Transverse colon (tissue), 4 donors: ENCODE results near the gene CCDC186. TPM values are rescaled to one million over a fixed set of nuclear protein-coding genes. Genes with fewer than 3 reads are reported as not detected.

ENCODE experiments used
- DNase-seq: peaks from one replicate; pipeline ENCODE4 v3.0.0-alpha.2; 2019
- H3K27ac ChIP-seq, 4 donors: fragments of 200-600 bp; sonication (generic); 2 replicates each; pipeline ENCODE4 v1.5.1; 2016 to 2018; ENCODE audit warnings: inconsistent platforms in 4 of 4
- H3K27me3 ChIP-seq: fragments of 200-600 bp; sonication (generic); 2 replicates; pipeline ENCODE4 v1.5.1; 2017; ENCODE audit warnings: inconsistent platforms
- H3K36me3 ChIP-seq, 4 donors: fragments of 200-600 bp; sonication (generic); 2 replicates each; pipeline ENCODE4 v1.5.1; 2017 to 2019; ENCODE audit warnings: inconsistent platforms in 4 of 4
- H3K4me1 ChIP-seq, 4 donors: fragments of 200-600 bp; sonication (generic); 2 replicates each; pipeline ENCODE4 v1.5.1; 2017 to 2020; ENCODE audit warnings: inconsistent platforms in 4 of 4
- H3K4me3 ChIP-seq, 4 donors: fragments of 200-600 bp; sonication (generic); 1 replicate in 1 of 4; 2 replicates in 3 of 4; pipeline versions ENCODE4 v1.5.1 to v1.6.1; 2017 to 2019; ENCODE audit warnings: inconsistent platforms in 4 of 4
- H3K9me3 ChIP-seq, 2 donors: fragments of 200-600 bp; sonication (generic); 2 replicates each; pipeline ENCODE4 v1.5.1; 2017 to 2019; ENCODE audit warnings: inconsistent platforms in 2 of 2
- CTCF ChIP-seq, 5 experiments: fragments of 200-600 bp in 3 of 5; fragments of 450-650 bp in 2 of 5; sonication (generic) in 3 of 5; IDR thresholded peaks; 1 replicate in 2 of 5; 2 replicates in 3 of 5; pipeline ENCODE4 v1.5.1; 2016 to 2017; ENCODE audit warnings: antibody characterized with exemption in 5 of 5, inconsistent platforms in 3 of 5, mild to moderate bottlenecking in 2 of 5, moderate library complexity in 1 of 5
- EP300 ChIP-seq: sonication (generic); formaldehyde crosslinking; IDR thresholded peaks from one replicate; pipeline ENCODE4 v1.6.1; 2017; ENCODE audit warnings: antibody characterized with exemption, low read depth
- POLR2A ChIP-seq: fragments of 450-650 bp; IDR thresholded peaks from one replicate; pipeline ENCODE4 v1.6.1; 2016; ENCODE audit warnings: antibody characterized with exemption, mild to moderate bottlenecking, moderate library complexity
- POLR2AphosphoS5 ChIP-seq, 3 donors: sonication (generic); formaldehyde crosslinking; IDR thresholded peaks; one replicate each; pipeline ENCODE4 v1.6.1; 2016; ENCODE audit warnings: antibody characterized with exemption in 3 of 3
- WGBS, 2 donors: methylation state at CpG; one replicate each; pipeline ENCODE4 v1.1.5; 2018; ENCODE audit warnings: low coverage in 1 of 2; 5-methylcytosine and 5-hydroxymethylcytosine counted together
- in situ Hi-C, 4 donors: fragments of 200-750 bp; cut with MboI; loops; one replicate each; pipeline versions ENCODE4 v1.15.0 to v1.15.1; 2017; ENCODE audit warnings: low sequenced_read_pairs in 3 of 4, low pct_ligation_motif_present in 1 of 4, low pct_unique_long_range_greater_than_20kb in 1 of 4
- intact Hi-C: fragments of 100-400 bp; cut with DNase I; formaldehyde crosslinking; loops from one replicate; pipeline ENCODE4 v1.15.1; 2023; ENCODE audit warnings: low total_unique reads
- total RNA-seq, 4 donors: library from RNA; depleted of rRNA; stranded (reverse); fragments of >200 nt; gene quantifications; one replicate each; pipeline ENCODE4 v1.1.0, GENCODE V29; 2016

Gene CCDC186
- total RNA-seq, 4 donors from 2014 or later = 18.7 to 194 (median 47.5) TPM

- peaks cover 0 to 97% (median 44%) of the 10 kb centered on the region in 4 donors for H3K36me3 ChIP-seq
- H3K27ac ChIP-seq = no peak overlapping the region
- intact Hi-C loops (no loop called here), in situ Hi-C loops (no loop called here)
- no peak for TF ChIP-seq CTCF (IDR thresholded peaks at IDR 0.05)
- no peak for TF ChIP-seq EP300
- H3K4me3 ChIP-seq = no peak overlapping the region
- WGBS, 2 donors = 70 to 81% methylated on average over 3 of the region's 3 CpGs
- no peaks in the 10 kb centered on the region for H3K4me1 ChIP-seq
- no peak for DNase-seq
- H3K27me3 ChIP-seq = no peaks in the 10 kb centered on the region
- H3K9me3 ChIP-seq = no peaks in the 10 kb centered on the region
Observed at GRCh38 chr10:114131094-114131493, 42.9 kb downstream of the CCDC186 start.

GRCh38 chr10:114121031-114121430 lies 53.0 kb downstream of the CCDC186 start:
- Histone ChIP-seq H3K27me3 (no peaks in the 10 kb centered on the region), H3K4me3 (no peak overlapping the region), H3K27ac (no peak overlapping the region), H3K36me3 (peaks cover 0 to 21% (median 10%) of the 10 kb centered on the region in 4 donors), H3K9me3 (no peaks in the 10 kb centered on the region), H3K4me1 (no peaks in the 10 kb centered on the region)
- 98 to 100% methylated on average over 1 of the region's 1 CpG for WGBS, 2 donors
- no peak for TF ChIP-seq POLR2A
- no peak for TF ChIP-seq CTCF (IDR thresholded peaks at IDR 0.05)
- no peak for TF ChIP-seq EP300
- TF ChIP-seq POLR2AphosphoS5 (IDR thresholded peaks at IDR 0.05) = no peak
- no peak for DNase-seq
- intact Hi-C loops = no loop called here
- in situ Hi-C loops = loop anchor here in 1 of 4 donors (25.0 kb wide), 1 partner anchor 309 kb away; no protein-coding TSS in a partner anchor

- no peaks in the 10 kb centered on the region for H3K9me3 ChIP-seq
- H3K36me3 ChIP-seq = peaks cover 0 to 7% (median 2%) of the 10 kb centered on the region in 4 donors
- no peaks in the 10 kb centered on the region for H3K4me1 ChIP-seq
- H3K4me3 ChIP-seq = no peak overlapping the region
- no peak for DNase-seq
- no peak overlapping the region for H3K27ac ChIP-seq
- H3K27me3 ChIP-seq = no peaks in the 10 kb centered on the region
- intact Hi-C loops (no loop called here), in situ Hi-C loops (loop anchor here in 1 of 4 donors (25.0 kb wide), 1 partner anchor 306 kb away; no protein-coding TSS in a partner anchor)
- no peak for TF ChIP-seq CTCF (IDR thresholded peaks at IDR 0.05)
- no peak for TF ChIP-seq EP300
- TF ChIP-seq POLR2AphosphoS5 (IDR thresholded peaks at IDR 0.05) = no peak
- TF ChIP-seq POLR2A = no peak
- WGBS, 2 donors = 85% methylated on average over 2 of the region's 2 CpGs; no CpG with 5 or more reads in 1 of the 2 donors
Observed at GRCh38 chr10:114118514-114118913, 55.5 kb downstream of the CCDC186 start.

- Histone ChIP-seq H3K9me3 (no peaks in the 10 kb centered on the region), H3K36me3 (peaks cover 0 to 5% (median under 1%) of the 10 kb centered on the region in 4 donors), H3K27me3 (no peaks in the 10 kb centered on the region), H3K27ac (no peak overlapping the region), H3K4me1 (no peaks in the 10 kb centered on the region), H3K4me3 (no peak overlapping the region)
- intact Hi-C loops = no loop called here
- DNase-seq = no peak
- in situ Hi-C loops = loop anchor here in 1 of 4 donors (25.0 kb wide), 1 partner anchor 305 kb away; no protein-coding TSS in a partner anchor
- WGBS, 2 donors = 80 to 88% methylated on average over 1 to 2 of the region's 2 CpGs
- TF ChIP-seq POLR2A (no peak), EP300 (no peak), CTCF (IDR thresholded peaks at IDR 0.05) (no peak), POLR2AphosphoS5 (IDR thresholded peaks at IDR 0.05) (no peak)
Observed at GRCh38 chr10:114117728-114118127, 56.3 kb downstream of the CCDC186 start.
